WTC11 (cell line): ENCODE measurements around the gene WDR82.

Experiments
- ATF3 ChIP-seq: sonication (generic); formaldehyde crosslinking; conservative IDR thresholded peaks from 2 replicates; pipeline ENCODE4 v1.8.1; 2022; ENCODE audit warnings: mild to moderate bottlenecking, missing genetic modification reagents
- HMGXB4 ChIP-seq: sonication (generic); formaldehyde crosslinking; IDR thresholded peaks from 2 replicates; pipeline ENCODE4 v1.8.1; 2023; ENCODE audit warnings: mild to moderate bottlenecking, moderate library complexity, missing genetic modification reagents
- STAT6 ChIP-seq: sonication (generic); formaldehyde crosslinking; conservative IDR thresholded peaks from 2 replicates; pipeline ENCODE4 v1.8.1; 2023; ENCODE audit warnings: mild to moderate bottlenecking, low read depth, missing genetic modification reagents, moderate library complexity
- TEAD4 ChIP-seq: sonication (generic); formaldehyde crosslinking; IDR thresholded peaks from 2 replicates; pipeline ENCODE4 v1.8.0; 2022; ENCODE audit warnings: mild to moderate bottlenecking, missing genetic modification reagents
- ZNF532 ChIP-seq: fragments of 250-450 bp; sonication (Bioruptor Pico); IDR thresholded peaks from 2 replicates; pipeline ENCODE4 v1.9.0; 2021; ENCODE audit warnings: mild to moderate bottlenecking, borderline replicate concordance
- TF ChIP-seq, protein P1 (sequence below): fragments of 200-600 bp; IDR thresholded peaks from 2 replicates; pipeline ENCODE4 v1.8.0; 2022; ENCODE audit warnings: antibody characterized with exemption

- TF ChIP-seq HMGXB4 (CRISPR knock-in tag), result no peak
- no peak for TF ChIP-seq STAT6 (CRISPR knock-in tag)
- no peak for TF ChIP-seq TEAD4 (CRISPR knock-in tag)
- TF ChIP-seq ZNF532 (CRISPR knock-in tag), result no peak
- TF ChIP-seq, protein P1, sequence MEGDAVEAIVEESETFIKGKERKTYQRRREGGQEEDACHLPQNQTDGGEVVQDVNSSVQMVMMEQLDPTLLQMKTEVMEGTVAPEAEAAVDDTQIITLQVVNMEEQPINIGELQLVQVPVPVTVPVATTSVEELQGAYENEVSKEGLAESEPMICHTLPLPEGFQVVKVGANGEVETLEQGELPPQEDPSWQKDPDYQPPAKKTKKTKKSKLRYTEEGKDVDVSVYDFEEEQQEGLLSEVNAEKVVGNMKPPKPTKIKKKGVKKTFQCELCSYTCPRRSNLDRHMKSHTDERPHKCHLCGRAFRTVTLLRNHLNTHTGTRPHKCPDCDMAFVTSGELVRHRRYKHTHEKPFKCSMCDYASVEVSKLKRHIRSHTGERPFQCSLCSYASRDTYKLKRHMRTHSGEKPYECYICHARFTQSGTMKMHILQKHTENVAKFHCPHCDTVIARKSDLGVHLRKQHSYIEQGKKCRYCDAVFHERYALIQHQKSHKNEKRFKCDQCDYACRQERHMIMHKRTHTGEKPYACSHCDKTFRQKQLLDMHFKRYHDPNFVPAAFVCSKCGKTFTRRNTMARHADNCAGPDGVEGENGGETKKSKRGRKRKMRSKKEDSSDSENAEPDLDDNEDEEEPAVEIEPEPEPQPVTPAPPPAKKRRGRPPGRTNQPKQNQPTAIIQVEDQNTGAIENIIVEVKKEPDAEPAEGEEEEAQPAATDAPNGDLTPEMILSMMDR, result no peak
- TF ChIP-seq ATF3 (CRISPR knock-in tag), result no peak
Measured at GRCh38 chr3:52325686-52326085, 47.2 kb upstream of the WDR82 start.
